ENCODE data around the gene PAPPA. TPM values are rescaled to one million over a fixed set of nuclear protein-coding genes. Genes with fewer than 3 reads are reported as not detected.

Gene PAPPA
- polyA plus RNA-seq, 1 donor from 2014 or later = 0.41 TPM

GRCh38 chr9:116322521-116322920, 168.9 kb downstream of the PAPPA start:
- no peak overlapping the region for H3K4me3 ChIP-seq (ENCODE audit: low read length)
- TF ChIP-seq SMC3 (conservative IDR thresholded peaks at IDR 0.05; ENCODE audit: poor library complexity) = no peak
- H3K4me2 ChIP-seq (ENCODE audit: low read length) = no peak overlapping the region
- H3K27me3 ChIP-seq (ENCODE audit: insufficient read depth, low read depth, low read length) = no peaks in the 10 kb centered on the region
- no peaks in the 10 kb centered on the region for H3K9me2 ChIP-seq (ENCODE audit: insufficient read depth, low read length)
- H3K9me3 ChIP-seq (ENCODE audit: low read length) = no peaks in the 10 kb centered on the region
- no peaks in the 10 kb centered on the region for H3K36me3 ChIP-seq (ENCODE audit: insufficient read depth, low read length)
- no peaks in the 10 kb centered on the region for H4K20me1 ChIP-seq (ENCODE audit: insufficient read depth)
- no peak overlapping the region for H3K27ac ChIP-seq (ENCODE audit: low read length)
- H2AFZ ChIP-seq (ENCODE audit: low read depth, low read length) = no peak overlapping the region
- no peaks in the 10 kb centered on the region for H3F3A ChIP-seq (ENCODE audit: insufficient read depth, low read length, poor library complexity, severe bottlenecking)
- H3K79me2 ChIP-seq (replicated peaks; ENCODE audit: insufficient read depth, low read length) = no peaks in the 10 kb centered on the region
- H3K9ac ChIP-seq (ENCODE audit: low read length) = no peak overlapping the region

GRCh38 chr9:116323012-116323411, 169.4 kb downstream of the PAPPA start:
- Histone ChIP-seq H3K27me3 (ENCODE audit: insufficient read depth, low read depth, low read length) (no peaks in the 10 kb centered on the region), H3K79me2 (replicated peaks; ENCODE audit: insufficient read depth, low read length) (no peaks in the 10 kb centered on the region), H3K9ac (ENCODE audit: low read length) (no peak overlapping the region), H3K4me2 (ENCODE audit: low read length) (no peak overlapping the region), H3F3A (ENCODE audit: insufficient read depth, low read length, poor library complexity, severe bottlenecking) (no peaks in the 10 kb centered on the region), H3K27ac (ENCODE audit: low read length) (no peak overlapping the region), H2AFZ (ENCODE audit: low read depth, low read length) (no peak overlapping the region), H4K20me1 (ENCODE audit: insufficient read depth) (no peaks in the 10 kb centered on the region), H3K4me3 (ENCODE audit: low read length) (no peak overlapping the region), H3K9me2 (ENCODE audit: insufficient read depth, low read length) (no peaks in the 10 kb centered on the region), H3K36me3 (ENCODE audit: insufficient read depth, low read length) (no peaks in the 10 kb centered on the region), H3K9me3 (ENCODE audit: low read length) (no peaks in the 10 kb centered on the region)
- no peak for TF ChIP-seq RAD21 (conservative IDR thresholded peaks at IDR 0.05)
- TF ChIP-seq TAF1 (IDR thresholded peaks at IDR 0.05; ENCODE audit: low read depth) = no peak
- no peak for TF ChIP-seq SMC3 (conservative IDR thresholded peaks at IDR 0.05; ENCODE audit: poor library complexity)
- TF ChIP-seq EP300 (conservative IDR thresholded peaks at IDR 0.05; ENCODE audit: poor library complexity, severe bottlenecking) = no peak
- no peak for TF ChIP-seq CTCF (IDR thresholded peaks at IDR 0.05; ENCODE audit: poor library complexity, severe bottlenecking)
- no peak for TF ChIP-seq REST (IDR thresholded peaks at IDR 0.05; ENCODE audit: borderline replicate concordance)
- no peak for TF ChIP-seq POLR2AphosphoS5 (IDR thresholded peaks at IDR 0.05)
- no peak for TF ChIP-seq MXI1 (conservative IDR thresholded peaks at IDR 0.05; ENCODE audit: poor library complexity, severe bottlenecking)
- TF ChIP-seq EZH2 (IDR thresholded peaks at IDR 0.05; ENCODE audit: borderline replicate concordance, insufficient read depth, low read length, poor library complexity, severe bottlenecking) = no peak

GRCh38 chr9:116323571-116323970, 170.0 kb downstream of the PAPPA start:
- no peaks in the 10 kb centered on the region for H3K9me3 ChIP-seq (ENCODE audit: low read length)
- no peak overlapping the region for H3K9ac ChIP-seq (ENCODE audit: low read length)
- TF ChIP-seq CTCF (IDR thresholded peaks at IDR 0.05; ENCODE audit: poor library complexity, severe bottlenecking) (no peak), REST (IDR thresholded peaks at IDR 0.05; ENCODE audit: borderline replicate concordance) (no peak), SMC3 (conservative IDR thresholded peaks at IDR 0.05; ENCODE audit: poor library complexity) (no peak), RAD21 (conservative IDR thresholded peaks at IDR 0.05) (no peak), MXI1 (conservative IDR thresholded peaks at IDR 0.05; ENCODE audit: poor library complexity, severe bottlenecking) (no peak), POLR2AphosphoS5 (IDR thresholded peaks at IDR 0.05) (no peak), EP300 (conservative IDR thresholded peaks at IDR 0.05; ENCODE audit: poor library complexity, severe bottlenecking) (no peak), TAF1 (IDR thresholded peaks at IDR 0.05; ENCODE audit: low read depth) (no peak), EZH2 (IDR thresholded peaks at IDR 0.05; ENCODE audit: borderline replicate concordance, insufficient read depth, low read length, poor library complexity, severe bottlenecking) (no peak)
- H3K27ac ChIP-seq (ENCODE audit: low read length) = no peak overlapping the region
- H3K27me3 ChIP-seq (ENCODE audit: insufficient read depth, low read depth, low read length) = no peaks in the 10 kb centered on the region
- no peak overlapping the region for H3K4me3 ChIP-seq (ENCODE audit: low read length)
- no peaks in the 10 kb centered on the region for H4K20me1 ChIP-seq (ENCODE audit: insufficient read depth)
- H3K36me3 ChIP-seq (ENCODE audit: insufficient read depth, low read length) = no peaks in the 10 kb centered on the region
- no peaks in the 10 kb centered on the region for H3F3A ChIP-seq (ENCODE audit: insufficient read depth, low read length, poor library complexity, severe bottlenecking)
- H3K79me2 ChIP-seq (replicated peaks; ENCODE audit: insufficient read depth, low read length) = no peaks in the 10 kb centered on the region
- H3K4me2 ChIP-seq (ENCODE audit: low read length) = no peak overlapping the region
- H2AFZ ChIP-seq (ENCODE audit: low read depth, low read length) = no peak overlapping the region
- H3K9me2 ChIP-seq (ENCODE audit: insufficient read depth, low read length) = no peaks in the 10 kb centered on the region
